PC-9 (cell line): Measurements from ENCODE around the gene SPAG9. TPM values are rescaled to one million over a fixed set of nuclear protein-coding genes. Genes with fewer than 3 reads are reported as not detected.
"Not testable (repeated sequence)": the region's sequence is repeated elsewhere in the genome, so short reads cannot be mapped to it uniquely, and the experiment has no call there.

Experiments
- BruUV-seq: library from RNA; stranded (reverse); fragments of 400-500 nt; replicated peaks from 2 replicates; lab custom pipeline; 2021; lab: Mats Ljungman, UMichigan
- CTCF ChIA-PET: fragments of 300-600 bp; sonication (Branson Sonifier 250); formaldehyde crosslinking; loops from one replicate; lab custom pipeline; 2022; ENCODE audit warnings: antibody characterized with exemption; lab: Charles Lee
- POLR2A ChIA-PET: fragments of 300-600 bp; sonication (Branson Sonifier 250); formaldehyde crosslinking; loops from one replicate; lab custom pipeline; 2022; ENCODE audit warnings: antibody characterized with exemption; ENCODE audit not compliant: unreplicated experiment; lab: Charles Lee
- DNase-seq, 2 experiments: peaks; one replicate each; pipeline versions ENCODE4 v3.0.0 to v3.0.0-alpha.2; 2015 to 2022; ENCODE audit warnings: mixed read lengths in 1 of 2
- H2AFZ ChIP-seq: fragments of 200-600 bp; sonication (generic); 2 replicates; pipeline ENCODE4 v1.8.1; 2017; ENCODE audit warnings: antibody characterized with exemption
- H3F3A ChIP-seq: fragments of 200-600 bp; sonication (generic); 2 replicates; pipeline ENCODE4 v1.8.1; 2017; ENCODE audit warnings: antibody characterized with exemption, mild to moderate bottlenecking, low read depth; ENCODE audit not compliant: insufficient read depth
- H3K27ac ChIP-seq: fragments of 200-600 bp; sonication (generic); 2 replicates; pipeline ENCODE4 v1.6.1; 2016; ENCODE audit warnings: mixed run types
- H3K27me3 ChIP-seq: fragments of 200-600 bp; sonication (generic); 2 replicates; pipeline ENCODE4 v1.6.1; 2016; ENCODE audit warnings: low read depth, mixed run types; ENCODE audit not compliant: insufficient read depth
- H3K36me3 ChIP-seq: fragments of 200-600 bp; sonication (generic); 2 replicates; pipeline ENCODE4 v1.6.1; 2016; ENCODE audit warnings: low read depth, mixed run types
- H3K4me1 ChIP-seq: fragments of 200-600 bp; sonication (generic); replicated peaks from 2 replicates; pipeline ENCODE4 v1.6.1; 2016; ENCODE audit warnings: mixed run types; ENCODE audit not compliant: insufficient read depth
- H3K4me2 ChIP-seq: fragments of 200-600 bp; sonication (generic); 2 replicates; pipeline ENCODE4 v1.6.1; 2017; ENCODE audit warnings: mixed run types
- H3K4me3 ChIP-seq: fragments of 200-600 bp; sonication (generic); 2 replicates; pipeline ENCODE4 v1.6.1; 2016; ENCODE audit warnings: mixed run types
- H3K79me2 ChIP-seq: fragments of 200-600 bp; sonication (generic); 2 replicates; pipeline ENCODE4 v1.6.1; 2017; ENCODE audit warnings: low read depth, mixed run types
- H3K9me2 ChIP-seq: fragments of 200-600 bp; sonication (generic); 2 replicates; pipeline ENCODE4 v1.8.1; 2017; ENCODE audit warnings: mild to moderate bottlenecking; ENCODE audit not compliant: insufficient read depth
- H3K9me3 ChIP-seq: fragments of 200-600 bp; sonication (generic); 2 replicates; pipeline ENCODE4 v1.8.1; 2016; ENCODE audit warnings: low read depth; ENCODE audit not compliant: insufficient read depth
- H4K20me1 ChIP-seq: fragments of 200-600 bp; sonication (generic); 2 replicates; pipeline ENCODE4 v1.8.1; 2017; ENCODE audit not compliant: insufficient read depth
- EZH2 ChIP-seq: fragments of 200-600 bp; sonication (generic); IDR thresholded peaks from 2 replicates; pipeline ENCODE4 v1.8.0; 2017; ENCODE audit warnings: antibody characterized with exemption, low read depth
- intact Hi-C: fragments of 100-400 bp; cut with micrococcal nuclease; formaldehyde crosslinking; loops from one replicate; pipeline ENCODE4 v1.10.0; 2022; ENCODE audit not compliant: unreplicated experiment
- total RNA-seq: library from RNA; stranded (reverse); gene quantifications from 2 replicates; pipeline ENCODE4 v1.2.3, GENCODE V29; 2021
- TF ChIP-seq, protein P1 (sequence below): fragments of 200-600 bp; sonication (generic); conservative IDR thresholded peaks from 2 replicates; pipeline ENCODE4 v1.6.1; 2017; ENCODE audit warnings: mixed run types, antibody characterized with exemption, mild to moderate bottlenecking, moderate library complexity

Gene SPAG9
- total RNA-seq, 1 experiment from 2014 or later: 51.8 TPM

DNA sequence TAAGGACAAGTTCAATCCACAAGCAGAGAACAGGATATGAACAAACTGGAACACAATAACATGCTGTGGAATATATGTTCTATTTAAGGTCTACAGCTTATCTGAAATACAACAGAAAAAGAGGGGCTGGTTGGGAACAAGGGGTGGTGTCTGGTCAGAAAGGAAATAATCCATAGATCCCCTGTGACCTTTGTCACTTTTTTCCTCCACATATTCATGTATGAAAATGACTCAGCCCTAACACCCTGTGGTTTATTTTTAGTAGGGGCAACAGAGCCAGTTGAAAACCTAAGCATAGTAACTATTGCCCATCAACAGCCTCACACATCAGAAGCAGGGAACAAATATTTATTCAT lies 12.3 kb upstream of the SPAG9 start:
- Histone ChIP-seq H3K9me2 (no peaks in the 10 kb centered on the region), H4K20me1 (no peaks in the 10 kb centered on the region), H3K4me2 (peak overlapping the region; percentile 33), H3F3A (peaks cover 5% of the 10 kb centered on the region; the same call in 1 of the 2 replicates), H2AFZ (peak overlapping the region; percentile 46), H3K79me2 (no peaks in the 10 kb centered on the region), H3K27ac (0 out of 2 replicates have a peak overlapping the region, but pooled peaks have one; percentile 14), H3K36me3 (no peaks in the 10 kb centered on the region), H3K9me3 (no peaks in the 10 kb centered on the region), H3K27me3 (no peaks in the 10 kb centered on the region), H3K4me1 (peaks cover 18% of the 10 kb centered on the region), H3K4me3 (no peak overlapping the region)
- no TSS peak for BruUV-seq
- ChIA-PET POLR2A (no interaction called here), CTCF (no interaction called here)
- intact Hi-C loops: no loop called here
- TF ChIP-seq, protein P1, sequence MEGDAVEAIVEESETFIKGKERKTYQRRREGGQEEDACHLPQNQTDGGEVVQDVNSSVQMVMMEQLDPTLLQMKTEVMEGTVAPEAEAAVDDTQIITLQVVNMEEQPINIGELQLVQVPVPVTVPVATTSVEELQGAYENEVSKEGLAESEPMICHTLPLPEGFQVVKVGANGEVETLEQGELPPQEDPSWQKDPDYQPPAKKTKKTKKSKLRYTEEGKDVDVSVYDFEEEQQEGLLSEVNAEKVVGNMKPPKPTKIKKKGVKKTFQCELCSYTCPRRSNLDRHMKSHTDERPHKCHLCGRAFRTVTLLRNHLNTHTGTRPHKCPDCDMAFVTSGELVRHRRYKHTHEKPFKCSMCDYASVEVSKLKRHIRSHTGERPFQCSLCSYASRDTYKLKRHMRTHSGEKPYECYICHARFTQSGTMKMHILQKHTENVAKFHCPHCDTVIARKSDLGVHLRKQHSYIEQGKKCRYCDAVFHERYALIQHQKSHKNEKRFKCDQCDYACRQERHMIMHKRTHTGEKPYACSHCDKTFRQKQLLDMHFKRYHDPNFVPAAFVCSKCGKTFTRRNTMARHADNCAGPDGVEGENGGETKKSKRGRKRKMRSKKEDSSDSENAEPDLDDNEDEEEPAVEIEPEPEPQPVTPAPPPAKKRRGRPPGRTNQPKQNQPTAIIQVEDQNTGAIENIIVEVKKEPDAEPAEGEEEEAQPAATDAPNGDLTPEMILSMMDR: no peak
- no peak for TF ChIP-seq EZH2
- DNase-seq: peak in 1 of 2 experiments; percentile 49

DNA sequence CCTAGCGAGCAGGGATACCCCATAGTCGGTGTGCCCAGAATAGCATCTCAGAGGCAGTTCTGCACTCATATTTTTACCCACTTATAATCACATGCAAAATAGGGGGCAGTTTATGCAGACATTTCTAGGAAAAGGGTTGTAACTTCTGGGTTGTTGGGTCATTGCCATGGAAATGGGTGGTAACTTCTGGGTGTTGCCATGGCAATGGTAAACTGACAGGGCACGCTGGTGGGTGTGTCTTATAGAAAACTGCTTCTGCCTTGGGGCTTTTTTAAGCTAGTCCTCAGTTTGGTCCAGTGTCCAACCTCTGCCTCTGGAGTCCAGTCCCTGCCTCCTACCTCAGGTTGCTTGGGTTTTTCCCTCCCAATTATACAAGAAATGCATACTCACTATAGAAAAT lies 7.4 kb upstream of the SPAG9 start:
- H4K20me1 ChIP-seq: no peaks in the 10 kb centered on the region
- ChIA-PET POLR2A (interaction anchor here (0.6 kb wide), 1 partner anchor 12 kb away, joined by 7 read pairs; no protein-coding TSS in a partner anchor), CTCF (no interaction called here)
- peaks cover 15% of the 10 kb centered on the region for H3K4me1 ChIP-seq
- no peaks in the 10 kb centered on the region for H3K36me3 ChIP-seq
- TF ChIP-seq, protein P1: no peak
- no peak for TF ChIP-seq EZH2
- no peak overlapping the region for H2AFZ ChIP-seq
- no peaks in the 10 kb centered on the region for H3K9me3 ChIP-seq
- H3K4me3 ChIP-seq: no peak overlapping the region
- peaks cover 19% of the 10 kb centered on the region for H3F3A ChIP-seq
- DNase-seq: no peak
- no peaks in the 10 kb centered on the region for H3K9me2 ChIP-seq
- no peaks in the 10 kb centered on the region for H3K27me3 ChIP-seq
- H3K27ac ChIP-seq: no peak overlapping the region
- no peak overlapping the region for H3K4me2 ChIP-seq
- H3K79me2 ChIP-seq: no peaks in the 10 kb centered on the region
- intact Hi-C loops: no loop called here
- BruUV-seq: no TSS peak

DNA sequence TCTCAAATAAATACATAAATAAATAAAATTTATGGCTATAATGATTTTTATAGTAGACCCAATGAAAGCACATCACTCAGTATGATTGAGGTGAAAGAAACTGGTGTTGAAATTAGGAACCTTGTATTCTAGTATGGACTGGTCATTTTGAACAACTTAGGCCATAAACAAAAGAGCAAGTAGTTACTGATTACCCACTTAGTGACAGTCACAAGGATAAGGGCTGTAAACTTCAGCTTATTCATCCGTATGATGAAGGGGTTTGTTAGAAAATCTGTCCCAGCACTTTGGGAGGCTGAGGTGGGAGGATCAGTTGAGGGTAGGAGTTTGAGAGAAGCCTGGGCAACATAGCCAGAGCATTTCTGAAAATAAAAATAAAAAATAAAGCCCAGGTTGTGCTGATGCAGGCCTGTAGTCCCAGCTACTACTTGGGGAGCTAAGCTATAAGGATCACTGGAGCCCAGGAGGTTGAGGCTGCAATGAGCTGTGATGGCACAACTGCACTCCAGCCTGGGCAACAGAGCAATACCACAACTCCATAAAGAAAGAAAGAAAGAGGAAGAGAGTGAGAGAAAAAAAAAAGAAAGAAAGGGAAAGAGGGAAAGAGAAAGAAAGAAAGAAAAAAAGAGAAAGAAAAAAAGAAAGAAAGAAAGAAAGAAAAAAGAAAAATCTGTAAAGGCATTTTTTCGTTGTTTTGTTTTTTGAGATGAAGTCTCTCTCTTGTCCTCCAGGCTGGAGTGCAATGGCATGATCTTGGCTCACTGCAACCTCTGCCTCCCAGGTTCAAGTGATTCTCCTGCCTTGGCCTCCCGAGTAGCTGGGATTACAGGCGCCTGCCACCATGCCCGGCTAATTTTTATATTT lies 4.2 kb upstream of the SPAG9 start:
- Histone ChIP-seq H3K9me3 (no peaks in the 10 kb centered on the region), H3K27me3 (no peaks in the 10 kb centered on the region), H4K20me1 (no peaks in the 10 kb centered on the region), H3K79me2 (peaks cover 6% of the 10 kb centered on the region), H3K36me3 (no peaks in the 10 kb centered on the region), H3K9me2 (no peaks in the 10 kb centered on the region), H3K4me1 (peaks cover 20% of the 10 kb centered on the region), H3K4me3 (no peak overlapping the region), H3F3A (peaks cover 40% of the 10 kb centered on the region), H3K27ac (no peak overlapping the region), H3K4me2 (no peak overlapping the region), H2AFZ (no peak overlapping the region)
- intact Hi-C loops: no loop called here
- no peak for DNase-seq
- BruUV-seq: no TSS peak
- no peak for TF ChIP-seq EZH2
- TF ChIP-seq, protein P1: no peak
- ChIA-PET CTCF (no interaction called here), POLR2A (interaction anchor here (0.7 kb wide), 1 partner anchor 233 kb away, joined by 3 read pairs; no protein-coding TSS in a partner anchor)

DNA sequence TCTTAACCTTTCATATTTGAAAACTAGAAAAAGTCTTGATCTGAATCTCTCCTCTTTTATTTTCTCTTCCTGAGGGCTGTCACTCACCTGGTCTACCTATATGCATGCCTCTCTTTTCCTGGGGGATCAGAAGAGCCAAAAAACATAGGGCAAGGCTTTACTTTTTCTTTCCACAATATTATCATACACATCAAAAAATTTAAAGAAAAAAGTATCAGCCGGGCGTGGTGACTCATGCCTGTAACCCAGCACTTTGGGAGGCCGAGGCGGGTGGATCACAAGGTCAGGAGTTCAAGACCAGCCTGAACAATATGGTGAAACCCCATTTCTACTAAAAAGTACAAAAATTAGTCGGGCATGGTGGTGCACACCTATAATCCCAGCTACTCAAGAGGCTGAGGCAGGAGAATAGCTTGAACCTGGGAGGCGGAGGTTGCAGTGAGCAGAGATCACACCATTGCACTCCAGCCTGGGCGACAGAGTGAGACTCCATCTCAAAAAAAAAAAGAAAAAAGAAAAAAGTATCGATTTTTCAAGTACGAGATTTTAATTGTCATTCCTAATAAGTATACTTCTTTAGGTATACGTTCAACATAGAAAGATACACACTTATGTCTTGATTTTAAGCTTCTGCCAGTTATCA lies 1.9 kb upstream of the SPAG9 start:
- Histone ChIP-seq H3K4me3 (peak overlapping the region; percentile 74), H4K20me1 (peaks cover 20% of the 10 kb centered on the region), H3K4me1 (peaks cover 29% of the 10 kb centered on the region), H3K27ac (peak overlapping the region; percentile 98), H3K4me2 (peak overlapping the region; percentile 90), H3F3A (peaks cover 37% of the 10 kb centered on the region), H2AFZ (peak overlapping the region; percentile 71), H3K79me2 (peaks cover 29% of the 10 kb centered on the region)
- intact Hi-C loops, H3K9me2 ChIP-seq, H3K9me3 ChIP-seq, H3K27me3 ChIP-seq, POLR2A ChIA-PET, H3K36me3 ChIP-seq, BruUV-seq: not testable (repeated sequence)
- peak in 1 of 2 experiments; percentile 17 for DNase-seq
- CTCF ChIA-PET: interaction anchor here (0.7 kb wide), 1 partner anchor 231 kb away, joined by 5 read pairs; no protein-coding TSS in a partner anchor
